ENCODE data around the gene RASD2. TPM values are rescaled to one million over a fixed set of nuclear protein-coding genes. Genes with fewer than 3 reads are reported as not detected.

RASD2 gene
- total RNA-seq, 1 experiment from 2014 or later: 0.42 TPM

- Histone ChIP-seq H3T11ph (ENCODE audit: low read length) (no peak overlapping the region), H3K18ac (ENCODE audit: insufficient read length, low read depth, low read length) (no peak overlapping the region), H3K4me2 (ENCODE audit: insufficient read depth, insufficient read length, low read length) (no peak overlapping the region), H3K27ac (ENCODE audit: insufficient read length, low read depth, low read length) (no peak overlapping the region), H3K23me2 (ENCODE audit: insufficient read length, low read depth, low read length, poor library complexity, severe bottlenecking) (peaks cover 8% of the 10 kb centered on the region), H3K9me3 (ENCODE audit: control insufficient read depth, low read depth, low read length) (no peaks in the 10 kb centered on the region), H3K23ac (ENCODE audit: insufficient read length, low read depth, low read length) (no peak overlapping the region), H4K5ac (ENCODE audit: insufficient read length, low read depth, low read length) (no peak overlapping the region), H3K79me1 (ENCODE audit: insufficient read depth, low read depth, low read length, poor library complexity, severe bottlenecking) (no peaks in the 10 kb centered on the region), H3K9ac (ENCODE audit: extremely low read depth, insufficient read length, low read length) (no peak overlapping the region), H2AK5ac (ENCODE audit: insufficient read length, low read length) (no peak overlapping the region), H2AFZ (ENCODE audit: low read length) (no peak overlapping the region), H3K14ac (ENCODE audit: insufficient read depth, low read length) (no peak overlapping the region), H2BK20ac (ENCODE audit: low read depth, low read length, poor library complexity, severe bottlenecking) (no peak overlapping the region), H3K27me3 (ENCODE audit: insufficient read depth, low read length) (peaks cover 2% of the 10 kb centered on the region; the same call in 1 of the 2 replicates), H3K56ac (ENCODE audit: insufficient read length, low read depth, low read length) (no peak overlapping the region), H4K8ac (replicated peaks; ENCODE audit: insufficient read length, low read depth, low read length) (no peak overlapping the region), H4K91ac (ENCODE audit: insufficient read length, low read depth, low read length) (no peak overlapping the region), H2BK15ac (ENCODE audit: low read depth, low read length) (no peak overlapping the region), H2BK12ac (ENCODE audit: insufficient read length, low read depth, low read length) (no peak overlapping the region), H4K20me1 (ENCODE audit: control insufficient read depth, insufficient read depth, insufficient read length) (no peaks in the 10 kb centered on the region), H2BK5ac (ENCODE audit: insufficient read length, low read length) (no peak overlapping the region), H2BK120ac (ENCODE audit: low read depth, low read length, poor library complexity, severe bottlenecking) (no peak overlapping the region), H3K79me2 (ENCODE audit: insufficient read depth, low read length) (no peaks in the 10 kb centered on the region), H3K4me1 (ENCODE audit: insufficient read depth, low read length) (peaks cover 3% of the 10 kb centered on the region; the same call in 1 of the 2 replicates), H3K4ac (ENCODE audit: low read depth, low read length) (no peak overlapping the region)
- no peak for DNase-seq
- peaks cover 38 to 41% of the 10 kb centered on the region in 2 experiments for H3K4me1 Mint-ChIP-seq
- no peak overlapping the region for H3K4me3 Mint-ChIP-seq
- no peaks in the 10 kb centered on the region for H3K9me3 Mint-ChIP-seq
- peaks cover 44% of the 10 kb centered on the region for H3K27me3 Mint-ChIP-seq (ENCODE audit: low read depth)
- no peaks in the 10 kb centered on the region for H3K36me3 Mint-ChIP-seq (ENCODE audit: insufficient read depth in 1 of 3, low read depth in 3 of 3)
- H3K27ac Mint-ChIP-seq: no peak overlapping the region
- WGBS (ENCODE audit: extremely low coverage, insufficient read length, low lambda C conversion rate): no CpG with 5 or more reads among the region's 9 CpGs
- TF ChIP-seq CTCF (conservative IDR thresholded peaks at IDR 0.05): no peak
Measured at GRCh38 chr22:35544827-35545226, 4.2 kb downstream of the RASD2 start.
